AG08395 (cell line): ENCODE data around the gene SS18L1.

ENCODE experiments used
- DNase-seq: peaks from one replicate; pipeline ENCODE4 v3.0.0; 2012; ENCODE audit warnings: mixed read lengths, low spot score

The SS18L1 gene

GRCh38 chr20:62195736-62196135, 52.2 kb downstream of the SS18L1 start:
- no peak for DNase-seq

DNA sequence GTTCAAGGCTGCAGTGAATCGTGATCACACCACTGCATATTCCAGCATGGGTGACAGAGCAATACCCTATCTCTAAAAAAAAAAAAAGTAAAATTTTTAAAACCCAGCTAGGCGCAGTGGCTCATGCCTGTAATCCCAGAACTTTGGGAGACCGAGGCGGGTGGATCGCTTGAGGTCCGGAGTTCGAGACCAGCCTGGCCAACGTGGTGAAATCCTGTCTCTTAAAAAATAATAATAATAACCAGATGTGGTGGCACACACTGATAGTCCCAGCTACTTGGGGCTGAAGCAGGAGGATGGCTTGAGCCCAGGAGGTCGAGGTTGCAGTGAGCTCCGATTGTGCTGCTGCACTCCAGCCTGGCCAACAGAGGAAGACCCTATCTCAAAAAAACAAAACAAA, 52.7 kb downstream of the SS18L1 start:
- DNase-seq, result no peak

GRCh38 chr20:62197311-62197710, 53.7 kb downstream of the SS18L1 start:
- DNase-seq, result no peak

- no peak for DNase-seq
Observed at GRCh38 chr20:62197801-62198200, 54.2 kb downstream of the SS18L1 start.

- no peak for DNase-seq
Observed at GRCh38 chr20:62198496-62198895, 54.9 kb downstream of the SS18L1 start.

DNA sequence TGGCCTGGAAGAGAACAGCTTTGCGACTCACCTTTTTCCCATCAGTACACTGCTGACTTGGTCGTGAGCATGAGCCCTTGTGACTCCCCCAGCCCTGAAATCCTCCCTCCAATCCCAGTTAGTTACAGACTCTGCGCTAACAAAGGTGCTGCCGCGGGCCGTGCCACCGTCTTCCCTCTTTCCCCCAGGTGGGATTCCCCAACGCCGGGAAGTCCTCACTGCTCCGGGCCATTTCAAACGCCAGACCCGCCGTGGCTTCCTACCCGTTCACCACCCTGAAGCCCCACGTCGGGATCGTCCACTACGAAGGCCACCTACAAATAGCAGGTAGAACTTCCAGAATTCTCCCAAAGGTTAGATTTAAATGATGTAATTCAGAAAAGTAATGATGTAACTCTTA, 55.4 kb downstream of the SS18L1 start:
- no peak for DNase-seq

GRCh38 chr20:62200491-62201172, 57.1 kb downstream of the SS18L1 start:
- no peak for DNase-seq

DNA sequence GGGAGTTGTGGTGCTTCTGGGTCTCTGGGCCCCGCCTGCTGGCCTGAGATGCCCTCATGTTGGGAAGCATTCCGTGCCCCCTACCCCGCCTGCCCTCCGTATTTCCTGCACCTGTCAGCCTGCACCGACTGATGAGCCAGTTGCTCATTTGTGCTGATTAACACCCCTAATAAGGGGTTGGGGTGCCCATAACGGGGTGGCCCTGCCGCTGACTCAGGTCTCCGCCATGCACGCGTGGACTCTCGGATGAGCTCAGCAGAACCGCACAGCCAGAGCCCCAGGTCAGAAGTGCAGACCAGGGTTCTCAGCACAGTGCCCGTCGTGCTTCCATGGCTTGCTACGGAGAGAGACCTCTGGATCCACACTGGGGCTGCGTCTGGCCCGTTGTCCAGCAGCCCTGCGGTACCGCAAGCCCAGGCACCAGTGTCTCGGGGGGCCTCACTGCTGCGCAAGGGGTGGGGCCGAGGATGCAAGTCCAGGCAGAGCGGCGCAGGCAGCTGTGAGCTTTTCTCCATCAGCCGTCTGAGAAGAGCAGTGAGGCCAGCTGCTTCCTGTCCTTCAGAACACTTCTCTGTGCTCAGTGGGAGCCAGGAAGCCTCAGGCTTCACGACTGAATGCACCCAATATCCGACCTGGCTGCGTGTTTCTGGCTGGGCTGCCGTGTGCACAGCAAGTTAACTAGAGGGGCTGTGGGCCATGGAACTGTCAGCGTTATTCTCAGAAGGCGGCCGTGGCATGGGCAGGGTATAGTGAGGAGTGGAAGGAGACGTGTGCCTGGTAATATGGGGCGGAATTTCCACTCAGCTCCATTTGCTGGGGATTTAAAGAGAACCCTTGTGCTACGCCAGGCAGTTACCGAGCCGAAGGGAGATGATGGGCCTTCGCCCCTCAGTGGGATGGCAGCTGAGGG, 57.9 kb downstream of the SS18L1 start:
- no peak for DNase-seq

- DNase-seq, result no peak
Observed at GRCh38 chr20:62202083-62202395, 58.5 kb downstream of the SS18L1 start.

GRCh38 chr20:62202676-62203377, 59.3 kb downstream of the SS18L1 start:
- DNase-seq, result no peak

DNA sequence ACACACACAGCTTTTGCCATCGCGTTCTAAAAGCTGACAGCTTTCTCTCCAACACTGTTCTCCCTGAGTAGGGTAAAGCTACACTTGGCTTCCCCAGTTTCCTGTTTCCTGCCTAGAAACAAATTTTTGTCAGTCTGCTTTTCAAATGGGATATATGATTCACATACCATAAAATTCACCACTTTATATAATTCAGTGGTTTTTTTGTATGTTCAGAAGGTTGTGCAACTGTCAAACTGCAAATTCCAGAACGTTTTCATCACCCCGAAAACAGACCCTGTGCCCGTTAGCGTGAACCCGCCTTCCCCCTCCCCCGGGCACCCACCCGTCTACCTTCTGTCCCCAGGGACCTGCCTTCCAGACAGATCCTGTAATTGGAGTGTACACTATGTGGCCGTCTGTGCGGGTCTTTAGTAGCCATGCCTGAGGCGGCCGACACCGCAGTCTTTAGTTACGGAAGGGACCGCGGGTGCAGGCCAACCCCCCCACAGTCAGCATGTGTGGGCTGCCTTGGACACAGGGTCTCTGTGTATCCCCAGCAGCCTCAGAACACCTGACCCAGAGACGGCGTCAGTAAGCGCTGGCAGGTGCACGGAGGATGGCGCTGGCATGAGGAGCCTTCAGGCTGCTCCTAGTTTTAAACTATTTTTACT, 59.9 kb downstream of the SS18L1 start:
- no peak for DNase-seq

- DNase-seq, result no peak
Observed at GRCh38 chr20:62205618-62206387, 62.2 kb downstream of the SS18L1 start.

- no peak for DNase-seq
Observed at GRCh38 chr20:62206388-62206775, 62.8 kb downstream of the SS18L1 start.

DNA sequence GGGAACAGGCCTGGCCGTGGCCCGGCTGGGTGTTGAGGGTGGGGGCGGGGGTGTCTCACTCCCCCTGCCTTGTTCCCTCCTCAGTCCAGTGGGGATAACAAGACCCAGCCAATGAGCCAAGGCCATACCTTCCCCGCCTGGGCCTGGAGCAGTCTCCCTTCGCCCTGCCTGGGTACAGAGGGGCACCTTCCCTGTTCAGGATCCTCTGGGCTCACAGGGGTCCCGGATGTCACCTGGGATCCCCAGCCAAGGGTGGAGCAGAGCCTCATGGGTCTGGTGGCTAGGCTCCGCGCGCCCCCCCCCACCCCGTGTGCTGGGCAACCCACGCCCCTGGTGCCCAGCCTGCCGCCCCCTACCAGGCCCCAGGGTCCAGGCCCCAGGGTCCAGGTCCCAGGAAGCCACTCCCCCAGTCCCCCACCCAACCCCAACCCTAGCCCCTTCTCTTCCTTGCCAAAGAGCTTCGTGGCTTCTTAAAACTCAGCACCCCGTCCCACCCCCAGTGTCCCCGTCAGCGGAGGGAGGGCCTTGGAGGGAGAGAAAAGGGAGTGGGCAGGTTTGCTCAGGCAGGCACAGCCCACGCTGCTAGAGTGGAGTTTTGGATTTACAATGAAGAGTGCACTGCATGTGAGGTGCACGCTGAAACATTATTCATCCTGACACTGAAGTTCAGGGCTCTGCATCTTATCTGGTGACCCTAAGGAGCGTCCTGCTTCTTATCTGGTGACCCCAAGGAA, 64.7 kb downstream of the SS18L1 start:
- DNase-seq, result no peak

GRCh38 chr20:62208795-62209755, 65.5 kb downstream of the SS18L1 start:
- no peak for DNase-seq

GRCh38 chr20:62209850-62210495, 66.4 kb downstream of the SS18L1 start:
- DNase-seq, result no peak

- no peak for DNase-seq
Observed at GRCh38 chr20:62210496-62210855, 66.9 kb downstream of the SS18L1 start.

DNA sequence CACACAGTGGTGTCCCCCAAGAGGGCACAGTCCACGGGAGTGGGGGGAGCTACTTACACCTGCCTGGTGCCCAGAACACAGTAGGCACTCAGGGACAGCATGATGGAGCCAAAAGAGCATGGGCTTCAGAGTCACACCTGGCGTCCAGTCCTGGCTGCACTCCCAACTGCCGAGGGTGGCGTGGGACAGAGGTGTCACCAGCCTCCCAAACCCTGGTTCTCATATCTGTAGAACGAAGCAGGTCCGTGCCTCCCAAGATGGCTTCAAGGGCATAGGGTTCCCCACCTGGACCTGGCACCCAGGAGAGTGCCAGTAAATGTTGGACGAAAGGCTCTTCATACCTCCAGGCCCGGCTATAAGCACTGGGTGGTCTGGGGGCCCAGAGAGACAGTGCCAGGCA, 67.6 kb downstream of the SS18L1 start:
- no peak for DNase-seq

DNA sequence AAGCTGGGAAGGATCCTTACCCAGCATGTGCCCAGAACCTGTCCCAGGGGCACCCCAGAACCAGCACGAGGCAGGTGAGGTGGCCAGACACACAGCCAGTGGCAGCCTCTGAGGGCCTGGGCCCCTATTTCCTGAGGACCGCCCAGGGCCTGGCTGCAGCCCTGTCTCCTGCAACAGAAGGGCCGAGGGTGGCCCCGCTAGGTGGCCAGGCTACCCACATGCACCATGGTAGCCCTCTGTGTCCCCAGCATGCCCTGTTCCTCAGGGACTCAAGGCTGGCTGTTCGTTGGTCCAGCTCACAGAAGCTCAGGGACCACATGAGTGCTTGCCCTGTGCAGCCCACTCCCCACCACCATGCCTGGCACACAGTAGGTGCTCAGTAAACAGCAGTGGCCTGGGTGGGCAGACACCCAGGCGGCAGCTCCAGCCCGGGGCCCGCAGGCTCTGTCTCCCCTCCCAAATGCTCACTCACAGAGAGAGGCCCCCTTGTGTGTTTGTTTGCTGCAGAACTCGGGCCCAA, 68.3 kb downstream of the SS18L1 start:
- DNase-seq, result no peak
